ENCODE data around the gene BEGAIN.

The BEGAIN gene

GRCh38 chr14:100615736-100616695 lies 28.8 kb upstream of the BEGAIN start:
- no peak for DNase-seq (ENCODE audit: low read depth)

DNA sequence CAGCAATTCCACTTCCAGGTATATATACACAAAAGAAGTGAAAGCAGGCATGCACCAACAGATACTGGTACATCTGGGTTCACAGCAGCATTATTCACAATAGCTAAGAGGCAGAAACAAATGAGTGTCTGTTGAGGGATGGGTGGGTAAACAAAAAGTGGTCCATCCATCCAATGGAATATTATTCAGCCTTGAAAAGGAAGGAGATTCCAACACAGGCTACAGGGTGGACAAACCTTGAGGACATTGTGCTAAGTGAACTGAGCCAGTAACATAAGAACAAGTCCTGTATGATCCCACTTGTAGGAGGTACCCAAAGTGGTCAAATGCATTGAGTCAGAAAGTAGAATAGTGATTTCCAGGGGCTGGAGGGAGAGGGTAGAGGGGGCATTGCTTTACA lies 27.6 kb upstream of the BEGAIN start:
- no peak for DNase-seq (ENCODE audit: low read depth)

GRCh38 chr14:100612986-100613385 lies 25.8 kb upstream of the BEGAIN start:
- DNase-seq (ENCODE audit: low read depth) = no peak

DNA sequence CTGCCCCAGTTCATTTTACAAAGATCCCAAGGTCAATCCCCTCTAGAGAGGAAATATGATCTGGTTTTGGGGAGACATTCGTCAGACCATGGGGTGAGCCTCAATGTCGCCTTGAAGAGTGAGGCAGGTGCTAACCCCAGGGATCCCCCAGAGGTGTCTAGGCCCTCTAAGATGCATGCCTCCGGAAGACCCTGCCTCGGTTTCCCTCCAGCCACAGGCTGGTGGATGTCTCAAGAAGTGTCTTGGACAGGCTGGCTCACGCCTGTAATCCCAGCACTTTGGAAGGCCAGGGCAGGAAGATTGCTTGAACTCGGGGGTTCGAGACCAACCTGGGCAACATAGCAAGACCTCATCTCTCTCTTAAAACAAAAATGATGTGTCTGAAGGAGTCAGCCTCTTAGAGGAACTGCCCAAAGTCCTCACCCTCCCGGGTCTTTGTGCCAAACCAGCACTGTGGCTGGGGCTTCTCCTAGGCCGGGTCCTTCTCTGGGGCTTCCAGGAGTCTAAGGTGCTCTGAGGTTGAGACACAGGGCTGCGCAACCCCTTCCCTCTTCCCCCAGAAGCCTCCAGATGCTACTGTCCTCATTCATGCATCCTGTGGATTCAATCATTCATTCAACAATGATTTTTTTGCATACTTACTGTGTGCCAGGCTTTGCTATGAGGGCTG lies 24.7 kb upstream of the BEGAIN start:
- no peak for DNase-seq (ENCODE audit: low read depth)

GRCh38 chr14:100610511-100611217 lies 23.4 kb upstream of the BEGAIN start:
- DNase-seq (ENCODE audit: low read depth) = no peak

DNA sequence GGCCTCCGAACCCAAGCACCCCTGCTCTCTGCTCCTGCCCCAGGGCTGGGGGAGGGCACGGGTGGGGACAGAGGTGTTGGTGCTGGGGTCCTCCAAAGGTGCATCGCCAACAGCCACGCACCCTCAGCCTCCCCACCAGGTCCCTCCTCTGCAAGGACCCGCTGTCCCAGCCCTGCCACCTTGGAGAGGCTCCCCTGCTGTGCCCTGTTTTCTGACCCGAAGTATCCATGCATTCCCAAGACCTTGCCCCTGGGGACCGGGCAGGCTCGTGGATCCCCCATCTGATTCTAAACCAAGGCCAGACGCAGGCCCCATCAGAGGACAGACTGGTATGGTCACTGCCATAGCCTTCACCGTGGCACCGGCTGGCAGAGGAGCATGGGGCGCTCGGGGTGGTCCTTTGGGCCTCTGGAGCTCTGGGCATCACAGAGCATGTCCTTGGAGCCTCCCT lies 22.7 kb upstream of the BEGAIN start:
- no peak for DNase-seq (ENCODE audit: low read depth)

DNA sequence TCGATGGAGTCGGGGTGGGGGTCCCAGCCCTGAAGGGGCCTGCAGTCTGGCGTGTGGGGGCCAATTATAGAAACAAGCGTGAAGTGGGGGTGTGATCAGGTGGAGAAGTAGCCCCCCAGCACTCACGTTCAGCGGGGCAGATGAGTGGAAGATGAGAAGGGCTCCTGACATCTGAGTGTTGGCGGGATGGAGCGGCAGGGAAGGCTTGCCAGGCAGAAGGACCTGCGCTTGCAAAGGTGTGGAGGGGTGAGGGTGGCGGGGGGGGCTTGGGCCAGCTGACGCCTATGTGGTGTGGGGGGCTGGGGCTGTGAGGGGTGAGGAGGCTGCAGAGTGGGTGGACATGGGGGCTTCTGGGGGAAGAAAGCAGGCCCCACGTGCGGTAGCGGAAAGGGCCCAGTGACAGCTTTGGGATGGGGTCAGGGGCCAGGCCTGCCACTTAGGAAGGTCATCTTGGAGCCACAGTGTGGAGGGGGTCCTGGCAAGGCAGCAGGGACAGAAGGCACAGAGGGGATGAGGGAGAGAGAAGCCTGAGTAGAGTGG lies 22.2 kb upstream of the BEGAIN start:
- no peak for DNase-seq (ENCODE audit: low read depth)

GRCh38 chr14:100608586-100609330 lies 21.5 kb upstream of the BEGAIN start:
- no peak for DNase-seq (ENCODE audit: low read depth)

DNA sequence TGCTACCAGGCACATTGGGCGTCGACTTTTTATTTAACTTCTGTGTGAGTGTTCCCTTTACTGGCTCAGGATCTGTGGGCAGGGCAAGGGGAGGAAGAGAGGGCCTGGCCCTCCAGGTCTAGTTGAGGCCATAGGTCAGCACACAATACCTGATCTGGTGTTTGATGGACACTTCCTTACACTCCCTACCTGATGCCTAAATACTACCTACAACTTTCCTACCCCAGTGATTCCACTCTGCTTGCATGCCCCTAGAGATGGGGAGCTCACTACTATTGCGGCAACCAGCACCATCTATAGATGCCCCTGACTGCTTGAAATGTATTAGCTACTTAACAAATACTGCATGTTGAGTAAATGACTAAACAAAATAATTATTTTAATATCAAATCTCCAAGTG lies 20.8 kb upstream of the BEGAIN start:
- DNase-seq (ENCODE audit: low read depth) = no peak

GRCh38 chr14:100607611-100607956 lies 20.4 kb upstream of the BEGAIN start:
- no peak for DNase-seq (ENCODE audit: low read depth)

DNA sequence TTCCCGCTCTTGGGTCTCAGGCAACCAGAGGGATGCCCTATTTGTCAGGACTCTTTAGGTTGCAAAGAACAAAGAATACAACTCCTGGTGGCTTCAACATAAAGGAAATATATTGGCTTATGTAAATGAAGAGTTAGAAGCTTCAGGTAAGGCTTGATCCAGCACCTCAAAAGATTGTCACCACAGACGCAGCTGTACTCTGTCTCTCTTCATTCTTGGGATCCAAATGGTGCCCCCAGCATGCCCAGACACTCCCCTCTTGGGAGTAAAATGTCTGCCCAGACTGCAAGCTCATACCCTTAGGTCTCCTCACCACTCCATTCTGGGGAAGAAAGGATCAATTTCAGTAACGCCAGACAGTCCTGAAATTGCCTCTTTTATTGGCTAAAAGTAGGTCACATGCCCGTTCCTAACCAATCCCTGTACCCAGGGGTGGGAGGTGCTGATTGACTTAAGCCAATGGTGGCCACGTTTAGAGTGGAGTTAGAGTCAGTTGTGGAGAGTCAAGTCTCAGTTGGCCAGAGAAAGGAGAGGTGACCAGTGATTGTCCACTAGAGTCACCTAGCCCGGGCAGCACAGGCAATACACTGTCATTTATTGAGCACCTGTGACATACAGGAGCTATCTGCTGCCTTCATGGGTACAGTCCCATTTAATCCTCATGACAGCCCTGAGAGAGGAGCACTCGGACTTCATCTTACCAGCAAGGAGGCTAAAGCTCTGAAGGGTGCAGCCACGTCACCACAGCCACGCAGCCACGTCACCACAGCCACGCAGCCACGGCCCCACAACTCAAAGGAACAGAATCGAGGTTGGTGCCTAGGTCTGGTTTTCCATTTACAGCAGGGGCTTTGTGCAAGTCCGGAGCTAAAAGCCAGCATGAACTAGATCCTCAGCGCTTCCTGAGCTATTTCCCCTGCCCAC lies 19.7 kb upstream of the BEGAIN start:
- no peak for DNase-seq (ENCODE audit: low read depth)

DNA sequence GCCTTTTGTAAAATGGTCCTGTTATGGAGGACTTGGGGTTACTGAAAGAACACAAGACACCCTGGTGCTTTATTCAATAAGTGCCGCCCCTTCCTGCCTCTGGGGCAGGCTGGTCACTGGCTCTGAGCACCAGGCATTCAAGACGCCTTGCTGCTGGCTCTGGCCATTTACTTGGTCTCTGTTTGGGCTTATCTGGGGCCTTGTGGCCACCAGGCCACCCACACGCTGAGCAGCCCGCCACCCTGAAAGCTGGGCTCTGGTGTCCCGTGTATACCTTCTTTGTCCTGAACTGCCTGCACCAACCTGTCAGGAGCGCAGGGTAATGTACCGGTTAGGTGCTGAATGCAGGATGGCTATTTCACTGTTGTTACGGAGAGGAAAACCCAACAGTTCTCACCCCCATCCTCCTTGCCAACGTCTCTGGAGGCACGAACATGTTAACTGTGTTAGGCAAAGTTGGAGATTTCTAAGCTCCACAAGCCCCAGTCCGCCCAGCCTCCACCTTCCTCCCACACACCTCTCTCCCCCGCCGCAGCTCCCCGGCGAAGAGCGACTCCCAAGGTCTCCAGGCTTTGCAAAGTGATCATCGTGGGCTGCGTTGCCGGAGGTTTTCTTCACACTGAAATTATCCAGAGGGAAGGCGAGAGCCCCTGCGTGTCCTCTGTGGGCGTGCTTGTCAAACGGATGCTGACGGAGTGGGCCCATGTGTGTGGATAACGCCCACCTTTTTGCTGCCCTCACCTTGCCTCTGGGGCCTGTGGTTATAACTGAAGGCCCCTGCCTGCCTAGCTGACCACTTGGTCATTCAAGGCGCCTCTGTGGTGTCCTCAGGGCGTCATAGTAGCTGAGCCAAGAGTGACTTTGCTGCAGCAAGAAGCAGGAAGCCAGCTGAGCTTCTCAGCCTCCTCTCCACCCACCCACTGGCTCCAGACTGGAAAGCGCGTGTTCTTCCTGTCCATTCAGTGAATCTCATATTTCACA lies 18.8 kb upstream of the BEGAIN start:
- no peak for DNase-seq (ENCODE audit: low read depth)

DNA sequence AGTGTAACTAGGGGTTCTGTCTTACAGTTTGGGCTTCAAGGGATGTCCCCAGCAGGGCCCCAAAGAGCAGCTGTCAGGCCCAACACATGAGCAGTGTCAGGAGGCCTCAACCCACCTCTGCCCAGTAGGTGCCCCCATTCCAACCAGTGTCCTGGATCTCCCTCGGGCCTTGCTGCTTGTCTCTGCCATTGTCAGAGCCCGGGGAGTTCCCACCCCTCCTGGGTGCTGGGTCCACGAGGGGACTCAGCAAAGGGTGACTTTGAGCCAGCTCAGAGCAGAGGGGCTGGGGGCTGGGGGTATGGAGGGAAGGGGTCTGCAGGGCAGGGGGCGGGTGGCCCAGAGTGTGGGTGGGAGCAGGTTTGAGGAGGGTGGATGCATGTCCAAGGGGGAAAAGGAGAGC lies 18.0 kb upstream of the BEGAIN start:
- DNase-seq (ENCODE audit: low read depth) = no peak

- no peak for DNase-seq (ENCODE audit: low read depth)
Observed at GRCh38 chr14:100604709-100605108, 17.5 kb upstream of the BEGAIN start.

GRCh38 chr14:100604121-100604501 lies 16.9 kb upstream of the BEGAIN start:
- DNase-seq (ENCODE audit: low read depth) = no peak

- DNase-seq (ENCODE audit: low read depth) = no peak
Observed at GRCh38 chr14:100603341-100604120, 16.3 kb upstream of the BEGAIN start.

DNA sequence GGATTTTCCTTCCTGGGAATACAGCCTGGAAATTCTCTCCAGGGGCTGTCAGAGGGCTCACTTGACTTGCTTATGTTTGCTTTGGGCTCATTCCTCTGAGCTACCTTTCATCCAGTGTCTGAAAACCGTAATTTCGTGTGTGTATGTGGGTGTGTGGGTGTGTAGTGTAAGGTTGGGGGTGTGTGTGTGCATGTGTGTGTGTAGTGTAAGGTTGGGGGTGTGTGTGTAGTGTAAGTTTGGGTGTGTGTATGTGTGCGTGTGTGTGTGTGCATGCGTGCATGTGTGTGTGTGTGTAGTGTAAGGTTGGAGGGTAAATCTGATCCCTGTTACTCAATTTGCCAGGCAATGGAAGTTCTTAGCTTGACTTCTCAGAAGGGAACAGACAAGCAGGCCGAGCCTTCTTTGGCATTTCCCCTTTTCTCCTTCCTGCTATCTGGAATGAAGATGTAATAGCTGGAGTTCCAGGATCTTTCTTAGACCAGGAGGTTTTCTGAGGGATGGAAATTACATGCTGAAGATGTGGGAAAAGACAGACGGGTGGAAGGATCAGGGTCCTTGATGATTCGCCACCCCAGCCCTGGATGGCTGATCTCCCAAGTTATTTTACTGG lies 15.5 kb upstream of the BEGAIN start:
- DNase-seq (ENCODE audit: low read depth) = no peak

GRCh38 chr14:100601914-100602313 lies 14.7 kb upstream of the BEGAIN start:
- DNase-seq (ENCODE audit: low read depth) = no peak

All from stimulated activated CD8-positive, alpha-beta memory T cell treated with anti-CD3 and anti-CD28 coated beads, Interleukin-12 subunit alpha, Interleukin-12 subunit beta, amount 100 ng/mL, for 1 hour (primary cell).